ENCODE data around the gene ACSF2. TPM values are rescaled to one million over a fixed set of nuclear protein-coding genes. Genes with fewer than 3 reads are reported as not detected.

ACSF2 gene
- polyA plus RNA-seq, 1 donor from 2014 or later: not detected

DNA sequence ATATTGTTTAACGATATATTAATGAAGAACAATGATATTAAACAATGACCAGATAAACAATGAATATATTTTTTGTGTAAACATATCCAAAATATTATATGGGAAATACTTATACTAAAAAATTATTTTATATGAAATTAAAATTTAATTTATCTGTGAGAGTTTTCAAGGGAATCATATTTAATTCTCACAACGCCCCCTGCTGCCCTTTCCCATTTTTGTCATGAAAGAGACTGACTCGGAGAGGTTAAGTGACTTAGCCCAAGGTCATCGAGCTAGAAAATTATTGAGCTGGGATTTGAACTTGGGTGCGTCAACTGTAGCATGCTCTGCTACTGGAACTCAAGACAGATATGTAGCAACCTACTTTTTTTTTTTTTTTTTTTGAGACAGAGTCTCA is 75.0 kb downstream of the ACSF2 start:
- no peak overlapping the region for H2AFZ ChIP-seq (ENCODE audit: low read depth, low read length)
- TF ChIP-seq EZH2 (IDR thresholded peaks at IDR 0.05; ENCODE audit: borderline replicate concordance, insufficient read depth, low read length, poor library complexity, severe bottlenecking): no peak
- no peak overlapping the region for H3K4me2 ChIP-seq (ENCODE audit: low read length)
- H3K9me2 ChIP-seq (ENCODE audit: insufficient read depth, low read length): no peaks in the 10 kb centered on the region
- no peaks in the 10 kb centered on the region for H3K27me3 ChIP-seq (ENCODE audit: insufficient read depth, low read depth, low read length)
- no peak overlapping the region for H3K9ac ChIP-seq (ENCODE audit: low read length)
- H3K27ac ChIP-seq (ENCODE audit: low read length): no peak overlapping the region
- H3K36me3 ChIP-seq (ENCODE audit: insufficient read depth, low read length): no peaks in the 10 kb centered on the region
- no peak overlapping the region for H3K4me3 ChIP-seq (ENCODE audit: low read length)
- H3K79me2 ChIP-seq (replicated peaks; ENCODE audit: insufficient read depth, low read length): no peaks in the 10 kb centered on the region
- no peaks in the 10 kb centered on the region for H4K20me1 ChIP-seq (ENCODE audit: insufficient read depth)
- H3K9me3 ChIP-seq (ENCODE audit: low read length): no peaks in the 10 kb centered on the region
- H3F3A ChIP-seq (ENCODE audit: insufficient read depth, low read length, poor library complexity, severe bottlenecking): no peaks in the 10 kb centered on the region

DNA sequence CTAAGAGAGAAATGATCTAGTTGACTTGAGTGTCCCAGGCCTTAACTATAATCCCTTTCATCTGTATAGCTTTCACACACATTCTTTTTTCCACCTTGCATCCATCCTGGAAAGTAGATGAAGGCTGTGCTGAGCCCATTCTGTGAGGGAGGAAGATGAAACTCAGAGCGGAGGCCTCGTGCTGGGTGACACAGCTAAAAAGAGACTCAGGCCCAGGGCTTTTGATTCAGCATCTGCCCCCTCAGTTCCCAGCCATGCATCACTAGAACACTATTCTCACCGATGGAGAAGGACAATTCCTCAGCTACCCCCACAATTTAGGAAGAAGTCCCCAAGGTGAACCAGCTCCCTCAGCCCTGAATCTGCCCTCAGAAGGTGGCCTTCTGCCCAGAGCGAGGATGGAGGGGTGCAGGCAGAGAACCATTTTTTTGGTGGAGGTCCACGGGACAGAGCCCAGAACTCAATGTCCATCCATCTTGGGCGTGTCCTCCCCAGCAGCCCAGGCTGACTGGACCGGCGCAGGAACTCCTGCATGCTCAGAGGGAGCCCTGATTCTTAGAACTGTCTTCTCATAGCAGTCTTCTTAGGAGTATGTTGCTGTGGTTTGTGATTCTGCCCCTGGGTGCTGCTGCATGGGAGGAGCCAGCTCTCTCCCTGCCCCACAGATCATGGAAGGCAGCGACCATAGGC is 76.4 kb downstream of the ACSF2 start:
- Histone ChIP-seq H3K9ac (ENCODE audit: low read length) (no peak overlapping the region), H3F3A (ENCODE audit: insufficient read depth, low read length, poor library complexity, severe bottlenecking) (no peaks in the 10 kb centered on the region), H3K27ac (ENCODE audit: low read length) (no peak overlapping the region), H4K20me1 (ENCODE audit: insufficient read depth) (no peaks in the 10 kb centered on the region), H3K36me3 (ENCODE audit: insufficient read depth, low read length) (no peaks in the 10 kb centered on the region), H3K4me3 (ENCODE audit: low read length) (no peak overlapping the region), H3K27me3 (ENCODE audit: insufficient read depth, low read depth, low read length) (no peaks in the 10 kb centered on the region), H3K9me2 (ENCODE audit: insufficient read depth, low read length) (no peaks in the 10 kb centered on the region), H3K9me3 (ENCODE audit: low read length) (no peaks in the 10 kb centered on the region), H3K79me2 (replicated peaks; ENCODE audit: insufficient read depth, low read length) (no peaks in the 10 kb centered on the region), H3K4me2 (ENCODE audit: low read length) (no peak overlapping the region), H2AFZ (ENCODE audit: low read depth, low read length) (no peak overlapping the region)
- TF ChIP-seq, protein P1, sequence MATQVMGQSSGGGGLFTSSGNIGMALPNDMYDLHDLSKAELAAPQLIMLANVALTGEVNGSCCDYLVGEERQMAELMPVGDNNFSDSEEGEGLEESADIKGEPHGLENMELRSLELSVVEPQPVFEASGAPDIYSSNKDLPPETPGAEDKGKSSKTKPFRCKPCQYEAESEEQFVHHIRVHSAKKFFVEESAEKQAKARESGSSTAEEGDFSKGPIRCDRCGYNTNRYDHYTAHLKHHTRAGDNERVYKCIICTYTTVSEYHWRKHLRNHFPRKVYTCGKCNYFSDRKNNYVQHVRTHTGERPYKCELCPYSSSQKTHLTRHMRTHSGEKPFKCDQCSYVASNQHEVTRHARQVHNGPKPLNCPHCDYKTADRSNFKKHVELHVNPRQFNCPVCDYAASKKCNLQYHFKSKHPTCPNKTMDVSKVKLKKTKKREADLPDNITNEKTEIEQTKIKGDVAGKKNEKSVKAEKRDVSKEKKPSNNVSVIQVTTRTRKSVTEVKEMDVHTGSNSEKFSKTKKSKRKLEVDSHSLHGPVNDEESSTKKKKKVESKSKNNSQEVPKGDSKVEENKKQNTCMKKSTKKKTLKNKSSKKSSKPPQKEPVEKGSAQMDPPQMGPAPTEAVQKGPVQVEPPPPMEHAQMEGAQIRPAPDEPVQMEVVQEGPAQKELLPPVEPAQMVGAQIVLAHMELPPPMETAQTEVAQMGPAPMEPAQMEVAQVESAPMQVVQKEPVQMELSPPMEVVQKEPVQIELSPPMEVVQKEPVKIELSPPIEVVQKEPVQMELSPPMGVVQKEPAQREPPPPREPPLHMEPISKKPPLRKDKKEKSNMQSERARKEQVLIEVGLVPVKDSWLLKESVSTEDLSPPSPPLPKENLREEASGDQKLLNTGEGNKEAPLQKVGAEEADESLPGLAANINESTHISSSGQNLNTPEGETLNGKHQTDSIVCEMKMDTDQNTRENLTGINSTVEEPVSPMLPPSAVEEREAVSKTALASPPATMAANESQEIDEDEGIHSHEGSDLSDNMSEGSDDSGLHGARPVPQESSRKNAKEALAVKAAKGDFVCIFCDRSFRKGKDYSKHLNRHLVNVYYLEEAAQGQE (IDR thresholded peaks at IDR 0.05; ENCODE audit: borderline replicate concordance): no peak
- TF ChIP-seq, protein P2, sequence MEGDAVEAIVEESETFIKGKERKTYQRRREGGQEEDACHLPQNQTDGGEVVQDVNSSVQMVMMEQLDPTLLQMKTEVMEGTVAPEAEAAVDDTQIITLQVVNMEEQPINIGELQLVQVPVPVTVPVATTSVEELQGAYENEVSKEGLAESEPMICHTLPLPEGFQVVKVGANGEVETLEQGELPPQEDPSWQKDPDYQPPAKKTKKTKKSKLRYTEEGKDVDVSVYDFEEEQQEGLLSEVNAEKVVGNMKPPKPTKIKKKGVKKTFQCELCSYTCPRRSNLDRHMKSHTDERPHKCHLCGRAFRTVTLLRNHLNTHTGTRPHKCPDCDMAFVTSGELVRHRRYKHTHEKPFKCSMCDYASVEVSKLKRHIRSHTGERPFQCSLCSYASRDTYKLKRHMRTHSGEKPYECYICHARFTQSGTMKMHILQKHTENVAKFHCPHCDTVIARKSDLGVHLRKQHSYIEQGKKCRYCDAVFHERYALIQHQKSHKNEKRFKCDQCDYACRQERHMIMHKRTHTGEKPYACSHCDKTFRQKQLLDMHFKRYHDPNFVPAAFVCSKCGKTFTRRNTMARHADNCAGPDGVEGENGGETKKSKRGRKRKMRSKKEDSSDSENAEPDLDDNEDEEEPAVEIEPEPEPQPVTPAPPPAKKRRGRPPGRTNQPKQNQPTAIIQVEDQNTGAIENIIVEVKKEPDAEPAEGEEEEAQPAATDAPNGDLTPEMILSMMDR (IDR thresholded peaks at IDR 0.05; ENCODE audit: poor library complexity, severe bottlenecking): no peak
- TF ChIP-seq SMC3 (conservative IDR thresholded peaks at IDR 0.05; ENCODE audit: poor library complexity): no peak
- TF ChIP-seq MXI1 (conservative IDR thresholded peaks at IDR 0.05; ENCODE audit: poor library complexity, severe bottlenecking): no peak
- no peak for TF ChIP-seq RAD21 (conservative IDR thresholded peaks at IDR 0.05)
- TF ChIP-seq POLR2AphosphoS5 (IDR thresholded peaks at IDR 0.05): no peak
- no peak for TF ChIP-seq EP300 (conservative IDR thresholded peaks at IDR 0.05; ENCODE audit: poor library complexity, severe bottlenecking)
- TF ChIP-seq TAF1 (IDR thresholded peaks at IDR 0.05; ENCODE audit: low read depth): no peak
- no peak for TF ChIP-seq EZH2 (IDR thresholded peaks at IDR 0.05; ENCODE audit: borderline replicate concordance, insufficient read depth, low read length, poor library complexity, severe bottlenecking)

Measured in neural cell (in vitro differentiated cells).